Measurements from ENCODE around the gene VSTM5.
A peak's percentile ranks its signal among the peaks of the same experiment; 100 is the strongest.

VSTM5 gene

DNA sequence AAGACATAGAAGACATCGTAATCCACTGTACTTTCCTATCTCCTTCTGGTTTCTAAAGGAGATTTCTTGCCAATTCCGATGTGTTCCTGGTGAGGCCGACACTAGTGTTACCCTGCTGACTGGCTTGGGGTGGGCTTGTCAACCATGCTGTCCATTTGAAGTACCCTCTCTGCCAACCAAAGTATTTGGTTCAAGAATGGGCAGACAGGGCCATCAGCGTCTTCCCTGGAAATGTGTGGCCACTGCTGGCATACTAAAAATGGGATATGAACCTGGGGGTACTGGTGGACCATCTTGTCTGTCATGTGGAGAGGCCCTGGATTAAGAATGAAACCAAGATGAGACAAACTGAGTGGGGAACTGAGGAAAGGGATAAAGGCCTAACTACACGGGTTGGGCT is 1.8 kb upstream of the VSTM5 start:
- no peak for TF ChIP-seq ZC3H10 (CRISPR knock-in tag; IDR thresholded peaks at IDR 0.05)
- no peak for TF ChIP-seq BACH2 (CRISPR knock-in tag; IDR thresholded peaks at IDR 0.05; ENCODE audit: borderline replicate concordance)
- TF ChIP-seq ZFP30 (CRISPR knock-in tag; IDR thresholded peaks at IDR 0.05) = no peak
- TF ChIP-seq ZNF565 (CRISPR knock-in tag; conservative IDR thresholded peaks at IDR 0.05; ENCODE audit: low read depth) = no peak
- TF ChIP-seq GLIS3 (CRISPR knock-in tag; IDR thresholded peaks at IDR 0.05) = no peak
- no peak for TF ChIP-seq TOX (CRISPR knock-in tag; IDR thresholded peaks at IDR 0.05; ENCODE audit: borderline replicate concordance)
- TF ChIP-seq, protein P1, sequence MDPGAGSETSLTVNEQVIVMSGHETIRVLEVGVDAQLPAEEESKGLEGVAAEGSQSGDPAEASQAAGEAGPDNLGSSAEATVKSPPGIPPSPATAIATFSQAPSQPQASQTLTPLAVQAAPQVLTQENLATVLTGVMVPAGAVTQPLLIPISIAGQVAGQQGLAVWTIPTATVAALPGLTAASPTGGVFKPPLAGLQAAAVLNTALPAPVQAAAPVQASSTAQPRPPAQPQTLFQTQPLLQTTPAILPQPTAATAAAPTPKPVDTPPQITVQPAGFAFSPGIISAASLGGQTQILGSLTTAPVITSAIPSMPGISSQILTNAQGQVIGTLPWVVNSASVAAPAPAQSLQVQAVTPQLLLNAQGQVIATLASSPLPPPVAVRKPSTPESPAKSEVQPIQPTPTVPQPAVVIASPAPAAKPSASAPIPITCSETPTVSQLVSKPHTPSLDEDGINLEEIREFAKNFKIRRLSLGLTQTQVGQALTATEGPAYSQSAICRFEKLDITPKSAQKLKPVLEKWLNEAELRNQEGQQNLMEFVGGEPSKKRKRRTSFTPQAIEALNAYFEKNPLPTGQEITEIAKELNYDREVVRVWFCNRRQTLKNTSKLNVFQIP (CRISPR knock-in tag; IDR thresholded peaks at IDR 0.05; ENCODE audit: borderline replicate concordance, low read depth) = no peak
- no peak for TF ChIP-seq ESRRG (CRISPR knock-in tag; IDR thresholded peaks at IDR 0.05)
- TF ChIP-seq, protein P2, sequence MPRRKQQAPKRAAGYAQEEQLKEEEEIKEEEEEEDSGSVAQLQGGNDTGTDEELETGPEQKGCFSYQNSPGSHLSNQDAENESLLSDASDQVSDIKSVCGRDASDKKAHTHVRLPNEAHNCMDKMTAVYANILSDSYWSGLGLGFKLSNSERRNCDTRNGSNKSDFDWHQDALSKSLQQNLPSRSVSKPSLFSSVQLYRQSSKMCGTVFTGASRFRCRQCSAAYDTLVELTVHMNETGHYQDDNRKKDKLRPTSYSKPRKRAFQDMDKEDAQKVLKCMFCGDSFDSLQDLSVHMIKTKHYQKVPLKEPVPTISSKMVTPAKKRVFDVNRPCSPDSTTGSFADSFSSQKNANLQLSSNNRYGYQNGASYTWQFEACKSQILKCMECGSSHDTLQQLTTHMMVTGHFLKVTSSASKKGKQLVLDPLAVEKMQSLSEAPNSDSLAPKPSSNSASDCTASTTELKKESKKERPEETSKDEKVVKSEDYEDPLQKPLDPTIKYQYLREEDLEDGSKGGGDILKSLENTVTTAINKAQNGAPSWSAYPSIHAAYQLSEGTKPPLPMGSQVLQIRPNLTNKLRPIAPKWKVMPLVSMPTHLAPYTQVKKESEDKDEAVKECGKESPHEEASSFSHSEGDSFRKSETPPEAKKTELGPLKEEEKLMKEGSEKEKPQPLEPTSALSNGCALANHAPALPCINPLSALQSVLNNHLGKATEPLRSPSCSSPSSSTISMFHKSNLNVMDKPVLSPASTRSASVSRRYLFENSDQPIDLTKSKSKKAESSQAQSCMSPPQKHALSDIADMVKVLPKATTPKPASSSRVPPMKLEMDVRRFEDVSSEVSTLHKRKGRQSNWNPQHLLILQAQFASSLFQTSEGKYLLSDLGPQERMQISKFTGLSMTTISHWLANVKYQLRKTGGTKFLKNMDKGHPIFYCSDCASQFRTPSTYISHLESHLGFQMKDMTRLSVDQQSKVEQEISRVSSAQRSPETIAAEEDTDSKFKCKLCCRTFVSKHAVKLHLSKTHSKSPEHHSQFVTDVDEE (CRISPR knock-in tag; IDR thresholded peaks at IDR 0.05) = no peak
- ATAC-seq = no peak

DNA sequence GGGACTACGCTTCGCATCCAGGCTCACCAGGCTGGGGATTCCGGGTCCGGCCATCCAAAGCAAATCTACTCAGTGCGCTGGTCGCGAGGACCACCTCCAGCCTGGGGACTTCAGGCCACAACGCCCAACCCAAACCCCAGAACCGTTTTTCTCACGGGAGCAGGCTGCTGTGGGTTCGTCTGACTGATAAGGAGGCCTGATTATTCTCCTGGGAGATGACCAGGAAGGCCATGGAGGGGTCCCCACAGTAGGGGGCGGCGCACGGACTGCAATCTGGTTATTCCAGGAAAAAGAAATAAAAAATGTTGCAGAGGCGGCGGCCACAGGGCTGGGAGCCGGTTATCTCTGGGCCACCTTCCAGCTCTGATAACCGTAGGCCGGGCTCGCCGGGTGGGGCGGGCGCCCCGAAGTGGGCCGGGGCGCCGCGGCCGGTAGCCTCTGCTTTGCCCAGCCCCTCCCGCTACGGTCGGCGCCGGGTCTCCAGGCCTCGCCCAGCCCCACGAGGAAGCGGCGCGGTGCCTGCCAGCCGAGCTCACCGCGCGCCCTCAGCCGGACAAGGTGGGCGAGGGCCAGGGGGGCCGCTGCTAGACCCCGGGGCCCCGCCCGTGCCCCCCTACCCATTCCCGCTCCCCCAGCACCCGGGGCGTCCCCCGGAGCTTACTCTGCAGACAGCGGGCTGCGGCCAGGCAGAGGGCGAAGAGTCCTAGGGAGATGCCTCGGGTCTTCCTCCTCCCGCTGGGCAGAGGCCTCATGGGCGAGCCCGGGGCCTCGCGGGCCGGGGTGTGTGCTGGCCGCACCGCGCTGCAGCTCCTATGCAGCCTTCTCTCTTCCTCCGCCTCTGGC is 446 bp downstream of the VSTM5 start:
- TF ChIP-seq ZNF70 (CRISPR knock-in tag; IDR thresholded peaks at IDR 0.05) (no peak), RARB (CRISPR knock-in tag; IDR thresholded peaks at IDR 0.05) (no peak), ISL1 (CRISPR knock-in tag; IDR thresholded peaks at IDR 0.05) (no peak), ARNTL (CRISPR knock-in tag; IDR thresholded peaks at IDR 0.05; ENCODE audit: borderline replicate concordance, low read depth) (no peak), ZFP3 (CRISPR knock-in tag; IDR thresholded peaks at IDR 0.05) (no peak), TOX (CRISPR knock-in tag; IDR thresholded peaks at IDR 0.05; ENCODE audit: borderline replicate concordance) (no peak), TCF4 (CRISPR knock-in tag; IDR thresholded peaks at IDR 0.05; ENCODE audit: borderline replicate concordance) (no peak), ZFP30 (CRISPR knock-in tag; IDR thresholded peaks at IDR 0.05) (no peak), CSDC2 (CRISPR knock-in tag; IDR thresholded peaks at IDR 0.05) (no peak), ESRRG (CRISPR knock-in tag; IDR thresholded peaks at IDR 0.05) (no peak), ZC3H10 (CRISPR knock-in tag; IDR thresholded peaks at IDR 0.05) (no peak), PPARA (CRISPR knock-in tag; IDR thresholded peaks at IDR 0.05; ENCODE audit: borderline replicate concordance) (no peak), OSR1 (CRISPR knock-in tag; IDR thresholded peaks at IDR 0.05) (no peak), BACH2 (CRISPR knock-in tag; IDR thresholded peaks at IDR 0.05; ENCODE audit: borderline replicate concordance) (no peak)
- TF ChIP-seq, protein P2 (CRISPR knock-in tag; IDR thresholded peaks at IDR 0.05) = no peak
- ATAC-seq = peak; percentile 85

DNA sequence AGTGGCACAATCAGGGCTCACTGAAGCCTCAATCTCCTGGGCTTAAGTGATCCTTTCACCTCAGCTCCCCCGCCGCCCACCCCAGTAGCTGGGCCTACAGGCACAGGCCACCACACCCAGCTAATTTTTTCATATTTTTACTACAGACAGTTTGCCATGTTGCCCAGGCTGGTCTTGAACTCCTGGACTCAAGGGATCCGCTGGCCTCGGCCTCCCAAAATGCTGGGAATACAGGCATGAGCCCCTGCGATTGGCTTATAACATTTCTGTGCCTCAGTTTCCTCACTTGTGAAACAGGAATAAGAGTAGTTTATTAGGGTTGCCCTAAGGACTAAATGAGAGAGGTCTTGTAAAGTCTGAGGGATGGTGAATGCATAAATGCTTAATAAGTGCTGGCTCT is 1.2 kb downstream of the VSTM5 start:
- no peak for ATAC-seq

More for the DNA sequence above, 1.2 kb downstream of the VSTM5 start:
- TF ChIP-seq, protein P1 (CRISPR knock-in tag; IDR thresholded peaks at IDR 0.05; ENCODE audit: borderline replicate concordance, low read depth) = no peak
- no peak for TF ChIP-seq ZNF8 (CRISPR knock-in tag; IDR thresholded peaks at IDR 0.05)
- no peak for TF ChIP-seq RARB (CRISPR knock-in tag; IDR thresholded peaks at IDR 0.05)
- TF ChIP-seq ZFP3 (CRISPR knock-in tag; IDR thresholded peaks at IDR 0.05) = no peak
- no peak for TF ChIP-seq ISL1 (CRISPR knock-in tag; IDR thresholded peaks at IDR 0.05)
- TF ChIP-seq GLIS3 (CRISPR knock-in tag; IDR thresholded peaks at IDR 0.05) = no peak
- TF ChIP-seq, protein P3, sequence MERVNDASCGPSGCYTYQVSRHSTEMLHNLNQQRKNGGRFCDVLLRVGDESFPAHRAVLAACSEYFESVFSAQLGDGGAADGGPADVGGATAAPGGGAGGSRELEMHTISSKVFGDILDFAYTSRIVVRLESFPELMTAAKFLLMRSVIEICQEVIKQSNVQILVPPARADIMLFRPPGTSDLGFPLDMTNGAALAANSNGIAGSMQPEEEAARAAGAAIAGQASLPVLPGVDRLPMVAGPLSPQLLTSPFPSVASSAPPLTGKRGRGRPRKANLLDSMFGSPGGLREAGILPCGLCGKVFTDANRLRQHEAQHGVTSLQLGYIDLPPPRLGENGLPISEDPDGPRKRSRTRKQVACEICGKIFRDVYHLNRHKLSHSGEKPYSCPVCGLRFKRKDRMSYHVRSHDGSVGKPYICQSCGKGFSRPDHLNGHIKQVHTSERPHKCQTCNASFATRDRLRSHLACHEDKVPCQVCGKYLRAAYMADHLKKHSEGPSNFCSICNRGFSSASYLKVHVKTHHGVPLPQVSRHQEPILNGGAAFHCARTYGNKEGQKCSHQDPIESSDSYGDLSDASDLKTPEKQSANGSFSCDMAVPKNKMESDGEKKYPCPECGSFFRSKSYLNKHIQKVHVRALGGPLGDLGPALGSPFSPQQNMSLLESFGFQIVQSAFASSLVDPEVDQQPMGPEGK (CRISPR knock-in tag; IDR thresholded peaks at IDR 0.05; ENCODE audit: borderline replicate concordance) = no peak

Data from SK-N-SH treated with all-trans-retinoic acid at 6 μM for 48 hours (cell line).